ENCODE measurements around the gene FHOD3.
"Not testable (repeated sequence)": the region's sequence is repeated elsewhere in the genome, so short reads cannot be mapped to it uniquely, and the experiment has no call there.

FHOD3 gene

DNA sequence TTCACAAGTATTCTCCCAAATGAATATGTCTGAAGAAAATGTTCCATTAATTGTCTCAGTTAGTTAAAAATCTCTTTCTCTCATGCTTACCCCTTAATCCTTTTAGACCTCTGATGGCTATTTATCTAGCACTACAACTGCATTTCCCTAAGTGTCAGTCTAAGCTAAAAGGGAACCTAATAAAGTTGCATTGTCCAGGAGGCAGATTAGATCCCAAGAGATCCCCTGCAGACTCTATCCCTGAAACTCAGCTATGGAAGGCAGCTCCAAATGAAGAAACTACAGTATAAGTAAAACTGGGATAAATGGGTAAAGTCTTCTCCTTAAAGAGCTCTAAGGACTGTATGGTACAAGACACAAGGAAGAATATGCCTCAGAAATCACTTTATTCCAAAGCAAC lies 518.6 kb downstream of the FHOD3 start:
- DNase-seq: not testable (repeated sequence)

DNA sequence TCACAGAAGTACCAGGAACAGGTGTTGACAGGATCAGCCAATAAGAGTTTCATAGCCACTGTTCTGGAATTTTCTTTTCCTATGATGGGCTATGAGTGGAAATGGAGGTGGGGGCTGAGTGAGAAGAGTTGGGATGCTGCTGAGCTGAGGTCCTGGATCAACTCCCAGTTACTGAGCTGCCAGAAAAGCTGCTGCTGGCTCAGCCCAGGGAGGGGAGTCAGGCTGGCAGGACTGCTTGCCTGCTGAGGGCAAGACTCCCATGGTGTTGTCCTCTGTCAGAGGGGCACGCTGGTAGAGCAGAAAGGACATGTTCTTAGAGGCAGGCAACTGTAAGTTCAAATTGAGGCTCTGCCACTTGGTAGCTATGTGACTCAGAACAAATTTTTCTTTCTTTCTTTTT lies 519.5 kb downstream of the FHOD3 start:
- DNase-seq: no peak

DNA sequence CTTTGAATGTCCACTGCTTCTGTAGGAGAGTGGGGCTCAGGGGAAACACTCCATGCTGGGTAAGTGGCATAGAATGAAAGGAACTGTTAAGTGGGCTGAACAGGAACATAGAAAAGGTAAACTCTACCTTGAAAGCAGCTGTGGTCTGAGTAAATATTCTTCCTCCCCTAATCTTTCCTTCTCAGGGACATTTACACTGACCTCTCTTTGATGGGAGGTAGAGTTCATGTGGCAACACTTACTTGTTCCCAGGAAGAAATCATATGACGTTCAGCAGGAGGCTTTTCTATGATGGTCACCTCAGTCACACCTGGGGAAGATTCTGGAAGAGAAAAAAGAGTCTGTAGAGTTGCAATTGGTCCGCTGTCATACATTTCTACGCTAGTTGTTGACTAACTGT lies 521.1 kb downstream of the FHOD3 start:
- DNase-seq: no peak

DNA sequence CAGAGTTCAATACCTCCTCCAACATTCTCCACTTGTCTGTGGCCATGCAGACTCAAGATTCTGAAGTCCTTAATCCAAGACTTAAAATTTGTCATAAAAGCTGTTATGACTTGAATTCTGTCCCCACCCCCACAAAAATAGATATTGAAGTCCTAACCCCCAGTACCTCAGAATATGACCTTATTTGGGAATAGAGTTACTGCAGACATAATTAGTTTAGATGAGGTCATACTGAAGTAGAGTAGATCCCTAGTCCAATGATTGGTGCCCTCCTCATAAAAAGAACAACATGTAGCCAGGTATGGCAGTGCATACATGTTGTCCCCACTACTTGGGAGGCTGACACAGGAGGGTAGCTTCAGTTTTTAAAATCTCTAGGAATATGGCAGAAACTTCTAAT lies 522.1 kb downstream of the FHOD3 start:
- no peak for DNase-seq

DNA sequence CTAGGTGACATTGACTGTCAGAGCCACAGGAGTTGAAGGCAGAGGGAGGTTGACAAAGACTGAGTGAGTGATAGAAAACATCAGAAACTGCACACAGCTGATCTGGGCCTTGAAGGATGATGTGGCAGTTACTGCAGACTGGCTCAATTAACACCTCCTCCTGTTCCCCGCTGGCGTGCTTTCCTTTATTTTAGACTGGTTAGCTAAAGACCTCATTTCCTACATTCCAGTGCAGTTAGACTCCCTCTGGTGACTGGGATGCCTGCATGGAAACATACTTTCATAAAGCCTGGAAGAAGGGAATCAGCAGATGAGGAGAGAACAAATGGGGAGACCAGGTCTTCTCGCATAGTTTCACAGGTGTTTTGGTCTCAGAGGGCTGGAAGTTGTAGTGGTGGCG lies 524.2 kb downstream of the FHOD3 start:
- DNase-seq: no peak

DNA sequence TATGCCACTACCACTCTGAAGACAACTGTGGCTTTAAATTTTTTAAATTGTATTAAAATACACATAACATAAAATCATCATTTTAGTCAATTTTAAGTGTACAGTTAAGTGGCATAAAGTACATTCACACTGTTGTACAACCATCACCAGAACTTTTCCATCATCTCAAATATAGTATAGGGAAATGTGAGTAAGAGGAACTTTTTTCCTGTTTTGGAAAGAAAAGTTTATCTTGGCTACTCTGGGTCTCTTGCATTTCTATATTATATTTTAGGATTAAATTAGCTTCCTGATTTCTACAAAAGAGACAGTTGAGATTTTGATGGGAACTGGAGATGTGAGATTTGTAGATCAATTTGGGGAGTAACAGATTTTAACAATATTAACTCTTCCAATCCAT lies 528.0 kb downstream of the FHOD3 start:
- no peak for DNase-seq

DNA sequence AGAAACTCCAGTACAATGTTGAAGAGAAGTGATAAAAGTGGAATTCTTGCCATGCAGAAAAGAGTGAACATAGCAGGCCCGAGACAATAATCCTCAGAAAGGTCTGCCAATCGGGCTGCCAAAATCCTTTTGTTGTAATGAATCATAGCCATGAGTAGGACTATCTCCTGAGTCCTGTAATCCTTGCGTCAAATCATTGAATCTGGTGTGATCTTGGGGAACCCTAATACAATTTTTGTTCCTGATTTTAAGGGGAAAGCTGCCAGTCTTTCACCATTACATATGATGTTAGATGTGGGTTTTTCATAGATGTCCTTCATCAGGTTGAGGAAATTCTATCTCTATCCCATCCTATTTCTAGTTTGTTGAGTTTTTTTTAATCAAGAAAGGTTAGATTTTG lies 529.0 kb downstream of the FHOD3 start:
- DNase-seq: no peak

DNA sequence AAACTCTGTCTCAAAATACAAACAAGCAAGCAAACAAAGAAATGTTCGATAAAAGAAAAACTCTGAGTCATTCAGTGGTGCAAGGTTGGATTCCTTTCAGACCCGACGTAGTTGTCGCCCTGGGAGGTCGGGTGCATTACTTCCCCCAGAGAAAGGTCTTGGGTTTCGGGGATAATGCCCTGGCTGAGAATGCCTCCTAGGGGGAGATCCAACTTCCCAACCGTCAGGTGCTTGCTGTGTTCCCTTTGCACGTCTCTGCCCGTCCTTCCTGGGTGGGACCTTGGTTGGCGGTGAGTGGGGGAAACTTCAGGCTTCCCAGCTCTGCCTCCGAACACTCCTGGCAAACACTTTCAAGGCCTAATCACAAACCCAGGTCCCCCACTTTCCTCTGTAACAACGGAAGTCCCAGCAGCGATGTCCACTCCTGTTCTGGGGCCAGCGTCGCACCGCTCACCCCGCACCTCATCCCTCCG lies 530.7 kb downstream of the FHOD3 start:
- DNase-seq: peak; percentile 44

DNA sequence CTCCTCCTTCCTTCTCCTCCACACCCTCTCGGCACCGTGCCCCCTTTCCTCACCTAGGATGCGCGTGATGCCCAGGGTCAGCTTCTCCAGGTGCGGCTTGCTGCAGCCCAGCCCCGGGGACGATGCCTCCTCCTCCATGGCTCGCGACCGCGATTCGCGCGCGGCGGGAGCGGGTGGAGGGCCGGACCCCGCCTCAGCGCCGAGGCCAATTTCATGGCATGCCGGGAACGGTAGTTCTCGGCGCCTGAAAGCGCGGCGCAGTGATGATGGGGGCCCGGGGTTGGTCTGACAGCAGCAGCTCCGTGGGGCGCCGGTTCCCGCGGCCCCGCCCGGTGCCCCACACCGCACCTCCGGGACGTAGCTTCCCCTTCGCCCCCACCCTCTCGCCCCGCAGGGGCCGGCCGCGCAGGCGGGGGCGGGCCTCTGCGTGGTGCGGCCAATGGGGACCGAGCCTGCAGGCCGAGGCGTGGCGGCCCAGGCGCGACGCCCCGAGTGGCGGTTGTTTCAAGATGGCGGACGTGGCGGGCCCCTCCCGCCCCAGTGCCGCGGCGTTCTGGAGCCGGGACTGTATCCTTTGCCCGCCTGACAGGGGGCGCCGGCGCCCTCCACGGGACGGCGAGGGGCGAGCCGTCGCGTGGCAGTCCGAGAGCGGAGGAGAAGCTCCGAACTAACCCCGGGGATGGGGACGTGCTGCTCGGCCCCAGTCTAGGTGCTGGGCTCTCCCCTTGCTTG lies 531.3 kb downstream of the FHOD3 start, which contains the start of the genes KIAA1328 and TPGS2:
Gene KIAA1328 (plus strand): TSS at position 498 of the 732 bp plus-strand sequence. CDS start 12 bp downstream, at position 510.
Gene TPGS2 (minus strand): TSS at position 373 of the 732 bp plus-strand sequence. CDS start 235 bp downstream, at position 138.
- DNase-seq: peak; percentile 77
